ENCODE results near the gene COL24A1.
"Not testable (repeated sequence)": the region's sequence is repeated elsewhere in the genome, so short reads cannot be mapped to it uniquely, and the experiment has no call there.

COL24A1 gene

GRCh38 chr1:86153836-86154235, 2.7 kb downstream of the COL24A1 start:
- DNase-seq (ENCODE audit: low read depth in 2 of 2) = no peak

GRCh38 chr1:86152887-86153286, 3.7 kb downstream of the COL24A1 start:
- no peak for DNase-seq (ENCODE audit: low read depth in 2 of 2)

- DNase-seq (ENCODE audit: low read depth in 2 of 2) = no peak
Observed at GRCh38 chr1:86151427-86151826, 5.1 kb downstream of the COL24A1 start.

GRCh38 chr1:86150553-86151055, 6.0 kb downstream of the COL24A1 start:
- DNase-seq (ENCODE audit: low read depth in 2 of 2) = no peak

GRCh38 chr1:86149591-86149990, 7.0 kb downstream of the COL24A1 start:
- no peak for DNase-seq (ENCODE audit: low read depth in 2 of 2)

- no peak for DNase-seq (ENCODE audit: low read depth in 2 of 2)
Observed at GRCh38 chr1:86147755-86148154, 8.8 kb downstream of the COL24A1 start.

- no peak for DNase-seq (ENCODE audit: low read depth in 2 of 2)
Observed at GRCh38 chr1:86146566-86146965, 10.0 kb downstream of the COL24A1 start.

GRCh38 chr1:86140281-86140880, 16.2 kb downstream of the COL24A1 start:
- DNase-seq (ENCODE audit: low read depth in 2 of 2) = no peak

GRCh38 chr1:86138746-86139145, 17.8 kb downstream of the COL24A1 start:
- DNase-seq (ENCODE audit: low read depth in 2 of 2) = no peak

GRCh38 chr1:86137436-86137835, 19.1 kb downstream of the COL24A1 start:
- DNase-seq (ENCODE audit: low read depth in 2 of 2) = no peak

GRCh38 chr1:86119214-86119764, 37.3 kb downstream of the COL24A1 start:
- no peak for DNase-seq (ENCODE audit: low read depth in 2 of 2)

- DNase-seq (ENCODE audit: low read depth in 2 of 2) = no peak
Observed at GRCh38 chr1:86114816-86115400, 41.7 kb downstream of the COL24A1 start.

- no peak for DNase-seq (ENCODE audit: low read depth in 2 of 2)
Observed at GRCh38 chr1:86114236-86114635, 42.3 kb downstream of the COL24A1 start.

- DNase-seq (ENCODE audit: low read depth in 2 of 2) = not testable (repeated sequence)
Observed at GRCh38 chr1:86111590-86111989, 45.0 kb downstream of the COL24A1 start.

- DNase-seq (ENCODE audit: low read depth in 2 of 2) = no peak
Observed at GRCh38 chr1:86110451-86111129, 46.0 kb downstream of the COL24A1 start.

- no peak for DNase-seq (ENCODE audit: low read depth in 2 of 2)
Observed at GRCh38 chr1:86105533-86105866, 51.1 kb downstream of the COL24A1 start.

GRCh38 chr1:86104606-86105532, 51.7 kb downstream of the COL24A1 start:
- DNase-seq (ENCODE audit: low read depth in 2 of 2) = no peak

- no peak for DNase-seq (ENCODE audit: low read depth in 2 of 2)
Observed at GRCh38 chr1:86101616-86102015, 55.0 kb downstream of the COL24A1 start.

- no peak for DNase-seq (ENCODE audit: low read depth in 2 of 2)
Observed at GRCh38 chr1:86100401-86100800, 56.2 kb downstream of the COL24A1 start.

GRCh38 chr1:86089765-86090164, 66.8 kb downstream of the COL24A1 start:
- no peak for DNase-seq (ENCODE audit: low read depth in 2 of 2)

- DNase-seq (ENCODE audit: low read depth in 2 of 2) = no peak
Observed at GRCh38 chr1:86085741-86086409, 70.7 kb downstream of the COL24A1 start.

Data from stimulated activated CD8-positive, alpha-beta memory T cell treated with anti-CD3 and anti-CD28 coated beads, Interleukin-2, amount 100 ng/mL, for 48 hours (primary cell).